SH-SY5Y (cell line): ENCODE data around the gene AOPEP.

Experiments
- GATA2 ChIP-seq: IDR thresholded peaks from 2 replicates; pipeline ENCODE4 v1.6.1; 2011; ENCODE audit warnings: mild to moderate bottlenecking, low read depth, low read length
- GATA3 ChIP-seq: IDR thresholded peaks from 2 replicates; pipeline ENCODE4 v1.6.1; 2011; ENCODE audit warnings: low read depth, mild to moderate bottlenecking, low read length, moderate library complexity

GRCh38 chr9:94908011-94908563, 181.6 kb downstream of the AOPEP start:
- TF ChIP-seq GATA2 (no peak), GATA3 (no peak)
